Keratinocyte (primary cell): Measurements from ENCODE around the gene PANK3. TPM values are rescaled to one million over a fixed set of nuclear protein-coding genes. Genes with fewer than 3 reads are reported as not detected.

Experiments used
- DNase-seq: peaks from one replicate; pipeline ENCODE4 v3.0.0-alpha.2; 2011; ENCODE audit warnings: low read depth, missing footprints, low spot score
- FAIRE-seq: peaks from 2 replicates; lab custom pipeline; 2011; peaks lifted over from hg19 to GRCh38; lab: Jason Lieb, UNC
- H2AFZ ChIP-seq: 2 replicates; pipeline ENCODE4 v1.6.0; 2012; ENCODE audit warnings: low read length, control low read depth, inconsistent platforms; ENCODE audit not compliant: control insufficient read depth
- H3K27ac ChIP-seq: 2 replicates; pipeline ENCODE4 v1.5.1; 2011; ENCODE audit warnings: low read length; ENCODE audit not compliant: control insufficient read depth, insufficient read depth
- H3K27me3 ChIP-seq: 3 replicates; pipeline ENCODE4 v1.6.0; 2011; ENCODE audit warnings: low read length; ENCODE audit not compliant: control insufficient read depth, insufficient read depth; ENCODE audit errors: extremely low read depth
- H3K36me3 ChIP-seq, 2 experiments: 2 replicates in 1 of 2; 3 replicates in 1 of 2; pipeline ENCODE4 v1.5.1; 2011; ENCODE audit warnings: low read length in 2 of 2, mild to moderate bottlenecking in 1 of 2; ENCODE audit not compliant: control insufficient read depth in 2 of 2, insufficient read depth in 2 of 2; ENCODE audit errors: extremely low read depth in 1 of 2
- H3K4me1 ChIP-seq: 3 replicates; pipeline ENCODE4 v1.5.1; 2011; ENCODE audit warnings: low read length; ENCODE audit not compliant: control insufficient read depth, insufficient read depth; ENCODE audit errors: extremely low read depth
- H3K4me2 ChIP-seq: 3 replicates; pipeline ENCODE4 v1.6.0; 2011; ENCODE audit warnings: low read depth, low read length; ENCODE audit not compliant: control insufficient read depth, insufficient read depth; ENCODE audit errors: extremely low read depth
- H3K4me3 ChIP-seq, 3 experiments: fragments of 200-600 bp in 1 of 3; sonication (generic) in 1 of 3; 2 replicates in 2 of 3; 3 replicates in 1 of 3; pipeline ENCODE4 v1.5.1; 2011 to 2016; ENCODE audit warnings: low read length in 3 of 3, mild to moderate bottlenecking in 3 of 3, control low read depth in 2 of 3, inconsistent platforms in 1 of 3, low read depth in 1 of 3, mixed read lengths in 1 of 3, mixed run types in 1 of 3, moderate library complexity in 1 of 3; ENCODE audit not compliant: control insufficient read depth in 2 of 3, insufficient read depth in 2 of 3; ENCODE audit errors: extremely low read depth in 1 of 3
- H3K79me2 ChIP-seq: 2 replicates; pipeline ENCODE4 v1.6.0; 2012; ENCODE audit warnings: low read length; ENCODE audit not compliant: control insufficient read depth, insufficient read depth
- H3K9ac ChIP-seq: 3 replicates; pipeline ENCODE4 v1.6.0; 2011; ENCODE audit warnings: low read length; ENCODE audit not compliant: control insufficient read depth, insufficient read depth; ENCODE audit errors: extremely low read depth
- H3K9me1 ChIP-seq: 3 replicates; pipeline ENCODE4 v1.6.0; 2011; ENCODE audit warnings: low read length; ENCODE audit not compliant: control insufficient read depth, insufficient read depth; ENCODE audit errors: extremely low read depth
- H3K9me3 ChIP-seq: 2 replicates; pipeline ENCODE4 v1.5.1; 2012; ENCODE audit warnings: low read depth, low read length; ENCODE audit not compliant: control insufficient read depth
- H4K20me1 ChIP-seq: 3 replicates; pipeline ENCODE4 v1.6.0; 2011; ENCODE audit warnings: low read length; ENCODE audit not compliant: control insufficient read depth, insufficient read depth; ENCODE audit errors: extremely low read depth
- CTCF ChIP-seq, 3 experiments: IDR thresholded peaks in 1 of 3; conservative IDR thresholded peaks in 1 of 3; optimal IDR thresholded peaks in 1 of 3; 2 replicates in 2 of 3; 3 replicates in 1 of 3; pipeline versions ENCODE3 to v1.5.1; 2011; ENCODE audit warnings: low read length in 3 of 3, mild to moderate bottlenecking in 3 of 3, moderate library complexity in 2 of 3, control low read depth in 1 of 3, inconsistent platforms in 1 of 3; ENCODE audit not compliant: insufficient read depth in 2 of 3; ENCODE audit errors: extremely low read depth in 1 of 3
- EZH2 ChIP-seq: IDR thresholded peaks from one replicate; pipeline ENCODE4 v1.6.1; 2012; ENCODE audit warnings: inconsistent platforms, mild to moderate bottlenecking, low read length, moderate library complexity
- dilution Hi-C: fragments of 300-500 bp; cut with MboI; formaldehyde crosslinking; loops from one replicate; pipeline ENCODE4 v1.7.0; 2020; ENCODE audit warnings: low sequenced_read_pairs; ENCODE audit not compliant: extremely low pct_ligation_motif_present
- polyA plus RNA-seq, 5 experiments: library from polyadenylated mRNA; depleted of rRNA in 3 of 5; stranded (reverse) in 3 of 5; stranded (forward) in 1 of 5; unstranded in 1 of 5; fragments of >200 nt; gene quantifications; 1 replicate in 1 of 5; 2 replicates in 3 of 5; 3 replicates in 1 of 5; pipeline versions ENCODE4 v1.2.1 to v1.2.3, GENCODE V29; 2011 to 2012; ENCODE audit warnings: missing spikeins in 2 of 5, low read depth in 1 of 5, low replicate concordance in 1 of 5

The PANK3 gene
- polyA plus RNA-seq, 1 donor (not counting 4 experiments of a cell fraction or from before 2014, with no cell fraction given) = 39.6 TPM

- no peak overlapping the region for H3K4me2 ChIP-seq
- H2AFZ ChIP-seq = no peak overlapping the region
- no peaks in the 10 kb centered on the region for H3K9me1 ChIP-seq
- FAIRE-seq (no peak), DNase-seq (no peak)
- H3K36me3 ChIP-seq = peaks cover 0 to 2% of the 10 kb centered on the region in 2 experiments
- H3K9ac ChIP-seq = no peak overlapping the region
- H3K27ac ChIP-seq = no peak overlapping the region
- H3K4me3 ChIP-seq = no peak overlapping the region
- H3K79me2 ChIP-seq = no peaks in the 10 kb centered on the region
- peaks cover 40% of the 10 kb centered on the region for H3K27me3 ChIP-seq
- dilution Hi-C loops = no loop called here
- H3K4me1 ChIP-seq = no peaks in the 10 kb centered on the region
- no peaks in the 10 kb centered on the region for H4K20me1 ChIP-seq
- H3K9me3 ChIP-seq = peaks cover 2% of the 10 kb centered on the region
- TF ChIP-seq CTCF (optimal IDR thresholded peaks at IDR 0.05 in 1 of 3, IDR thresholded peaks at IDR 0.05 in 1 of 3, conservative IDR thresholded peaks at IDR 0.05 in 1 of 3; ENCODE audit: extremely low read depth in 1 of 3, insufficient read depth in 2 of 3, low read length in 3 of 3) (no peak), EZH2 (no peak)
Observed at GRCh38 chr5:168531987-168532864, 46.9 kb downstream of the PANK3 start.

- no peaks in the 10 kb centered on the region for H3K79me2 ChIP-seq
- no peaks in the 10 kb centered on the region for H4K20me1 ChIP-seq
- no peak for FAIRE-seq
- no peak for TF ChIP-seq CTCF (optimal IDR thresholded peaks at IDR 0.05 in 1 of 3, IDR thresholded peaks at IDR 0.05 in 1 of 3, conservative IDR thresholded peaks at IDR 0.05 in 1 of 3; ENCODE audit: extremely low read depth in 1 of 3, insufficient read depth in 2 of 3, low read length in 3 of 3)
- TF ChIP-seq EZH2 = no peak
- peaks cover 2% of the 10 kb centered on the region for H3K9me3 ChIP-seq
- no peak overlapping the region for H3K4me3 ChIP-seq
- peaks cover 0 to 2% of the 10 kb centered on the region in 2 experiments for H3K36me3 ChIP-seq
- DNase-seq = no peak
- dilution Hi-C loops = no loop called here
- H3K27me3 ChIP-seq = peaks cover 40% of the 10 kb centered on the region
- no peak overlapping the region for H3K4me2 ChIP-seq
- no peak overlapping the region for H3K9ac ChIP-seq
- H3K27ac ChIP-seq = no peak overlapping the region
- H2AFZ ChIP-seq = no peak overlapping the region
- no peaks in the 10 kb centered on the region for H3K4me1 ChIP-seq
- H3K9me1 ChIP-seq = no peaks in the 10 kb centered on the region
Observed at GRCh38 chr5:168531191-168531590, 48.0 kb downstream of the PANK3 start.
